ENCODE measurements around the gene SLC25A39.
"Not testable (repeated sequence)": the region's sequence is repeated elsewhere in the genome, so short reads cannot be mapped to it uniquely, and the experiment has no call there.

DNA sequence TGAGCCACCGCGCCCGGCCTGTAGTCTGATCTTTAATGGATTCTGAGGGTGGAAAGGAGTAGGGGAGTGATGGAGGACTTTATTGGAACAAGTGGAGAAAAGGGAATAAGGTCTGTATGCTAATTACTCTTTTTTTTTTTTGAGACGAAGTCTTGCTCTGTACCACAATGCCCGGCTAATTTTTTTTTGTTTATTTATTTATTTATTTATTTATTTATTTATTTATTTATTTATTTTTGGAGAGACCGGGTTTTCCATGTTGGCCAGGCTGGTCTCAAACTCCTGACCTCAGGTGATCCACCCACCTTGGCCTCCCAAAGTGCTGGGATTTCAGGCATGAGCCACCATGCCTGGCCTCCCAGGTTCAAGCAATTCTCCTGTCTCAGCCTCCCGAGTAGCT is 4.9 kb upstream of the SLC25A39 start:
- TF ChIP-seq, protein P1, sequence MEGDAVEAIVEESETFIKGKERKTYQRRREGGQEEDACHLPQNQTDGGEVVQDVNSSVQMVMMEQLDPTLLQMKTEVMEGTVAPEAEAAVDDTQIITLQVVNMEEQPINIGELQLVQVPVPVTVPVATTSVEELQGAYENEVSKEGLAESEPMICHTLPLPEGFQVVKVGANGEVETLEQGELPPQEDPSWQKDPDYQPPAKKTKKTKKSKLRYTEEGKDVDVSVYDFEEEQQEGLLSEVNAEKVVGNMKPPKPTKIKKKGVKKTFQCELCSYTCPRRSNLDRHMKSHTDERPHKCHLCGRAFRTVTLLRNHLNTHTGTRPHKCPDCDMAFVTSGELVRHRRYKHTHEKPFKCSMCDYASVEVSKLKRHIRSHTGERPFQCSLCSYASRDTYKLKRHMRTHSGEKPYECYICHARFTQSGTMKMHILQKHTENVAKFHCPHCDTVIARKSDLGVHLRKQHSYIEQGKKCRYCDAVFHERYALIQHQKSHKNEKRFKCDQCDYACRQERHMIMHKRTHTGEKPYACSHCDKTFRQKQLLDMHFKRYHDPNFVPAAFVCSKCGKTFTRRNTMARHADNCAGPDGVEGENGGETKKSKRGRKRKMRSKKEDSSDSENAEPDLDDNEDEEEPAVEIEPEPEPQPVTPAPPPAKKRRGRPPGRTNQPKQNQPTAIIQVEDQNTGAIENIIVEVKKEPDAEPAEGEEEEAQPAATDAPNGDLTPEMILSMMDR (IDR thresholded peaks at IDR 0.05), result not testable (repeated sequence)
- TF ChIP-seq POLR2A (IDR thresholded peaks at IDR 0.05), result not testable (repeated sequence)

Data from heart left ventricle (tissue), 13 donors.